Stimulated activated CD4-positive, alpha-beta T cell treated with anti-CD3 and anti-CD28 coated beads, Interleukin-12 subunit alpha, Interleukin-12 subunit beta, amount 100 ng/mL, for 24 hours (primary cell): ENCODE measurements around the gene TASL.
"Not testable (repeated sequence)": the region's sequence is repeated elsewhere in the genome, so short reads cannot be mapped to it uniquely, and the experiment has no call there.

Experiments used
- DNase-seq, 2 experiments: peaks; one replicate each; pipeline ENCODE4 v3.0.0-alpha.2; 2020; ENCODE audit warnings: low read depth in 2 of 2

Gene TASL

DNA sequence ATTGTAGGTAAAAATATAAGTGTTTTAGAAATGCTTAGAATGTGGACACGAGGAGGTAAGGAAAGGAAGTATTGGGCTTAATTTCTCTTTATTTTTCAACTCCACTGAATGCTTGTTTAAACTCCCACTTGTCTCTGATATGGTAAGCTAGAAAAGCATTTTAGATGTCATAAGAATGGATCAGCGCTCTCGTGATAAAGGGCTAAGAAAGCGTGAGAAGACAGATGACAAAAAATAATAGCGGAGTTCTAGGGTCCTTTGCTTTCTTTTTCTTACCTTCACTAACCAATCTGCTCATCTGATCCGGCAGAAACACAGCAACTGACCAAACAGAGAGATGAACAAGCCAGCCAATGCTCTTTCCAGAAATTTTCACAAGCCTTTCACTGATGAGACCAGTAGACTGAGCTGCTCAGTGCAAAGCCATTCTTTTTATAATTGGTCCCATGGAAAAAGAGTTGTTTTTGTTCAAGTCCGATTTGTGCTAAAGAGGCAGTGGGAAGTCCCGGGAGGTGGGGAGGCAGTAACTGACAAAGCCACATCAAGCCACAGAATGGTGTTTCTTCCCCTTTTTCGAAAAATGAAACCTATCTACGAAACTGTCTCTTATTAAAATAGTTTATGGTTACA, at the start of gene TASL:
TASL (minus strand) TSS at position 405 of the 630 bp plus-strand sequence. CDS start 17,411 bp downstream, outside the sequence.
- peak in 1 of 2 experiments; percentile 8 for DNase-seq

GRCh38 chrX:30626402-30626801, 48.8 kb upstream of the TASL start:
- no peak for DNase-seq

- no peak for DNase-seq
Measured at GRCh38 chrX:30622361-30622760, 44.8 kb upstream of the TASL start.

DNA sequence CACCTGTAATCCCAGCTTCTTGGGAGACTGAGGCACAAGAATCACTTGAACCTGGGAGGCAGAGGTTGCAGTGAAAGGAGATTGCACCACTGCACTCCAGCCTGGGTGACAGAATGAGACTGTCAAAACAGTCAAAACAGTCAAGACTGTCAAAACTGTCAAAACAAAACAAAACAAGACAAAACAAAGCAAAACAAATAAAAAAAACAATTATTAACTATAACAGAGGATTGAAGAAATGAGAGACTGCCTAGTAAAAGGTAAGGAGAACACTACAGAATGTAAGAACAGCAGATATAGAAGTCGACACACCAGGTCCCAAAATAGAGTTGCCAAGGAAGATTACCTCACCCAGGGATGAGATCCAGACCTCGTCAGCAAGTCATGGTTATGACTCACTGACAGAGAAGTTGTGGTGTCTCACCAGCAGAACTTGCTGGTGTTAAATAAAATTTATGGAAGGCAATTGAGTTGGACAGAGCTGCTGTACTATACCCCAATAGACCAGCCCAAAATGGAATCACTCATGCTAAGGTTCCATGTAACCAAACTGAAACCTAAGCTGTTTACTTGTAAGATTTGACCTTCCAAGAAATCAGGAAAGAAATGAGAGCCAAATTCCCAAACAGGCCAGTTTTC, 43.5 kb upstream of the TASL start:
- no peak for DNase-seq

DNA sequence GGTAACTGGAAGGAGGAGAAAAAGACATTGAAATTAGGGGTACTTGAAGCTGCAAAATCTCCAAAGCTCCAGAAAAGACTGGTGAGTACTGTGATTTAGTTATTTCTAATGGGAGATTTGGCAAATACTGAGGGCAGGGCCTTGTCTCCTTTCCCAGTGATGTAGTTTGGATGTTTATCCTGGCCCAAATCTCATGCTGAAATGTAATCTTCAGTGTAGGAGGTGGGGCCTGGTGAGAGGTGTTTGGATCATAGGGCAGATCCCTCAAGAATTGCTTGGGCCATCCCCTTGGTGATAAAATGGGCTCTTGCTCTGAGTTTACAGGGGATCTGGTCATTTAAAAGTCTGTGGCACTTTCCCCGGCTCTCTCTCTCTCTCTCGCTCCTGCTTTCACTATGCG, 42.6 kb upstream of the TASL start:
- no peak for DNase-seq

DNA sequence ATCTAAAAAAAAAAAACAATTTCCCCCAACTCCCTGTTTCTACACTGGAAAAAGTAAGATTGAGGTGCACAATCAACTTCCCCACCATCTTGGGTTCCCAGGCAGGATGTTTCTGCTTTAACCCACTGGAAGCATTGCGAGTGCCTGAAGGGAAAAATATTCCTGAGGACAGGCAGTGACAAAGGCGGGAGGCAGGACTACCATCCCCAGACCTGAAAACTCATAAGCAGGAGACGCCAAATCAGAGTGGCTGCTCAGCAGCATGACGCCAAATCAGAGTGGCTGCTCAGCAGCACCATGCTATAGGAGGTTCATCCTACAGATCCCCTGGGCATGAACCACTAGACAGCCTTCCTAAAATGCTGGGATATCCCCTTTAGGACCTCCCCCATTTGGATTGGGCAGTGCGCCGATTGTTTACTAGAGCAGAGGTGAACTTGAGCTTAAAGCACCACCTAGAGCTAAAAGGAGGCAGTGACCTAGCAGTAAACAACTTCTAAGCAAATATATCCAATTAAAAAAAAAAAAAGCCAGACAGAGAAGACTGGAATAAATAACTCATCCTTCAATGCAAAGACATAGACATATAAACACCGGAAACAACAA, 40.7 kb upstream of the TASL start:
- no peak for DNase-seq

DNA sequence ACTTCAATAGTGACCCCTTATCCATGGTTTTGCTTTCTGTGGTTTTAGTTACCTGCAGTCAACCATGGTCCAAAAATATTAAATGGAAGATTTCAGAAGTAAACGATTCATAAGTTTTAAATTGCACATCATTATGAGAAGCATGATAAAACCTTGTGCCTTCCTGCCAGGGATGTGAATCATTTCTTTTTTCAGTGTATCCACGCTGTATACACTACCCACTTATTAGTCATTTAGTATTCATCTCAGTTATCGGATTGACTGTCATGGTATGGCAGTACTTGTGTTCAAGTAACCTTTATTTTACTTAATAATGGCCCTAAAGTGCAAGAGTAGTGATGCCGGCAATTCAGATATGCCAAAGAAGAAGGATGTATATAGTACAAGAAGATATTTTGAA, 37.7 kb upstream of the TASL start:
- DNase-seq, result no peak

GRCh38 chrX:30613721-30614120, 36.2 kb upstream of the TASL start:
- DNase-seq, result no peak

- no peak for DNase-seq
Measured at GRCh38 chrX:30612250-30612655, 34.7 kb upstream of the TASL start.

- DNase-seq, result no peak
Measured at GRCh38 chrX:30610026-30610425, 32.5 kb upstream of the TASL start.

DNA sequence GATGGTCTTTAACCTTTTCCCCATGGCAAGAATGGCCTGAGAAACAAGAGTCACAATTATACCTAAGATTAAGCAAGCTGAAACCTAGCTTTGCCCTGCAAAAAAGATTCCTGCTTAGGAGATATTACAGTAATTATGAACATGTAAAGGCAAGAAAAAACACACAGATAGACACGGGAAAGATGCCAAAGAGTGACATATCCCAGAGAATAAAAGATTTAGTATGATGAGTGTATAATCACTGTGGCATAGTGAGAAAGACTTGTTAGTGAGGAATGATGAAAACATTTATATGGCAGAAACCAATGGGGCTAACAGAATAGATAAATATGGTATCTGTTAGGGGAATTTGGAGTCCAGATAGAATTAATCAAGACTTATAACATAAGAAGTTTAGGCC, 29.6 kb upstream of the TASL start:
- DNase-seq, result no peak

- not testable (repeated sequence) for DNase-seq
Measured at GRCh38 chrX:30600269-30601176, 23.0 kb upstream of the TASL start.

GRCh38 chrX:30597216-30598012, 19.8 kb upstream of the TASL start:
- DNase-seq, result no peak

DNA sequence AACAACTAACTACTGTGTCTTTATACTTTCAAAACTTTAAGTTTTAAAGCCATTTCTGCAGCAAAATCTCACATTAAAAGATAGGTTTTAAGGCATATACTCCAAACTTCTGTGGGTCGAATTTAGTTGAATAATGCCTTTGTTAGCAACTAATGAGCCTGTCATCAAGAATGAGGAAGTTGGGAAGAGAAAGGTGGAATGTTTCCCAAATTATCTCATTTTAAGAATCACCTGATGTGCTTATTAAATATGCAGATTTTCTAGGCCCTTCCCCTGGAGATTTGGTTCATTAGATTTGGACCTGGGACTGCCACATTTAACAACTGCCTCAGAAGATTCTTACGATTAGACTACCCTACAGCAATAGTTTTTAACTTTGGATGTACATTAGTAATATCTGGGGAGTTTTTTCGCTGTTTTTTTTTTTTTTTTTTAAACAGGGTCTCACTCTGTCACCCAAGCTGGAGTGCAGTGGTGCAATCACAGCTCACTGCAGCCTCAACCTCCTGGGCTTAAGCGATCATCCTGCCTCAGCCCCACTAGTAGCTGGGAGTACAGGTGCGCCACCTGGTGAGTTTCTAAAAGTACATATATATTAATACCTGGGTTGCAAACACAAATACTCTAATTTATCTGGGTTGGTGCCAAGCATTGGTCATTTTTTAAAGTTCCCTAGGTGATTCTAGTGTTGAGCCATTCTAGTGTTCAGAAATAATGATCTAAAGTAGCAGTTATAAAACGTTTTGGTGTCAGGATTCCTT, 16.1 kb upstream of the TASL start:
- DNase-seq, result peak in 1 of 2 experiments; percentile 2

GRCh38 chrX:30592831-30593230, 15.3 kb upstream of the TASL start:
- DNase-seq, result no peak

GRCh38 chrX:30590368-30590767, 12.8 kb upstream of the TASL start:
- DNase-seq, result no peak

GRCh38 chrX:30589146-30589888, 11.8 kb upstream of the TASL start:
- DNase-seq, result no peak

DNA sequence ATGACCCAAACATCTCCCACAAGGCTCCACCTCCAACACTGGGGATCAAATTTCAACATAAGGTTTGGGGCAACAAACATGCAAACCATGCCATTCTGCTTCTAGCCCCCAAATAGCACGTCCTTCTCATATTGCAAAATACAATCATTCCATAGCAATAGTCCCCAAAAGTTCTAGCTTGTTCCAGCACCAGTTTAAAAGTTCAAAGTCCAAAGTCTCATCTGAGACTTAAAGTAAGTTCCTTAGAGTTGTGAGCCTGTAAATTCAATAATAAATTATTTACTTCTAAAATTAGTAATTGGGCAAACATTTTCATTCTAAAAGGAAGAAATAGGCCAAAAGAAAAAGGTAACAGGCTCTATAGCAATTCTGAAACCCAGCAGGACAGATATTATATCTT, 8.9 kb upstream of the TASL start:
- no peak for DNase-seq

DNA sequence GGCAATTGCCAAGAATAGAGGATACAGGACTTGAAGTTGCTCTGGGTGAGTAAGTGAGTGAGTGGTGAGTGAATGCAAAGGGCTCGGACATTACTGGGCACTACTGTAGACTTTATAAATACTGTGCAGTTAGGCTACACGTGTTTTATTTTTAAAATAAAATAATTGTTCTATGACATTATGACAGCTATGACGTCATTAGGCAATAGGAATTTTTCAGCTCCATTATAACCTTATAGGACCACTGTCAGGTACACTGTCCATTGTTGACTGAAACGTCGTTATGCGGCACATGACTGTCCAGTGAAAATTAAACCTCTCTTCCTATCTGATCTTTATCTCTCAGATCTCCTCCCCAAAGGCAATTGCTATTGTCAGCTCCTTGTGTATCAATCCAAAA, 5.1 kb upstream of the TASL start:
- no peak for DNase-seq

DNA sequence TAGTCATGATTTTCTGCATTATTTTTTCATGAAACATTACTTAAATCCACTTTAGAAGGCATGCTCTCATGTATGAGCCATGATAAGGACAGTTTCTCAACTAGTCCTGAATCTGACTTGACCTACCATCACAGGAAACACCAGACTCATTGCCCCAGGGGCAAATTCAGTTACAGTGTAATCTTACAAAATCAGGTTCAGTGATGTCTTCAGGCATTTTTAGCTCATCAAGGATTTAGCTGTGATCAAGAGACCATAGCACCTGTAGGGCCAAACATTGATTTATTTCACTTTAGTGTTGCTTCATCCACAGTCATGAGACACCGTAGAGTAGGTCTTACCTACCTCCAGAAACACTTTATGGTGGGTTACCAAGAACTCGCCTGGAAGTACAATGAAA, 3.1 kb upstream of the TASL start:
- DNase-seq, result no peak
